ENCODE measurements around the gene PEX13. TPM values are rescaled to one million over a fixed set of nuclear protein-coding genes. Genes with fewer than 3 reads are reported as not detected.

PEX13 gene
- total RNA-seq, 4 donors from 2014 or later, result 13.6 to 30.1 (median 23.2) TPM

- DNase-seq (ENCODE audit: low spot score) (no peak), ATAC-seq (ENCODE audit: low FRiP score) (no peak)
- no peak for TF ChIP-seq CTCF (IDR thresholded peaks at IDR 0.05)
Measured at GRCh38 chr2:61042807-61043206, 25.3 kb downstream of the PEX13 start.

- DNase-seq (ENCODE audit: low spot score) (no peak), ATAC-seq (ENCODE audit: low FRiP score) (peak; percentile 41)
Measured at GRCh38 chr2:61044636-61045035, 27.1 kb downstream of the PEX13 start.

DNA sequence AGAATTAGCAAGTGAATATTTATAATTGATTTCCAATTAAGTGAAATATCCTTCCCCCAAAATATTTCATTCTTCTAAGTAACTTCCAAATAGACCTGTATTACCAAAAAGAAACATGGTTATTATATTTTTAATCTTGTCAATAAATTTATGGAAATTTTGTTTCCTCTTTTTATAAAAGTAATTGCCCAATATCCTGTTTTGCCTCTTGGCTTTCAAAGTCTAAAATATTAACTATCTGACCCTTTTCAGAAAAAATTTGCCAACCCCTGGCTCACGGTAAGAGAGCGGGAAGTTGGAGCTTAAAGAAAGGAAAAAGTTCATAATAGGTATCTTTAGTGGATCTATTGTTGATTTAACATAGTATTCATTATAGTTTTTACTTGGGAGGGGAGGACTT lies 27.7 kb downstream of the PEX13 start:
- DNase-seq (ENCODE audit: low spot score) (no peak), ATAC-seq (ENCODE audit: low FRiP score) (no peak)
- TF ChIP-seq CTCF (IDR thresholded peaks at IDR 0.05), result no peak

More at GRCh38 chr2:61044636-61045035, 27.1 kb downstream of the PEX13 start:
- TF ChIP-seq CTCF (IDR thresholded peaks at IDR 0.05), result no peak

GRCh38 chr2:61045999-61046398 lies 28.5 kb downstream of the PEX13 start:
- no peak for DNase-seq (ENCODE audit: low spot score)
- peak; percentile 23 for ATAC-seq (ENCODE audit: low FRiP score)
- no peak for TF ChIP-seq CTCF (IDR thresholded peaks at IDR 0.05)

- no peak for TF ChIP-seq CTCF (IDR thresholded peaks at IDR 0.05)
- ATAC-seq (ENCODE audit: low FRiP score) (no peak), DNase-seq (ENCODE audit: low spot score) (no peak)
Measured at GRCh38 chr2:61055557-61055956, 38.0 kb downstream of the PEX13 start.

DNA sequence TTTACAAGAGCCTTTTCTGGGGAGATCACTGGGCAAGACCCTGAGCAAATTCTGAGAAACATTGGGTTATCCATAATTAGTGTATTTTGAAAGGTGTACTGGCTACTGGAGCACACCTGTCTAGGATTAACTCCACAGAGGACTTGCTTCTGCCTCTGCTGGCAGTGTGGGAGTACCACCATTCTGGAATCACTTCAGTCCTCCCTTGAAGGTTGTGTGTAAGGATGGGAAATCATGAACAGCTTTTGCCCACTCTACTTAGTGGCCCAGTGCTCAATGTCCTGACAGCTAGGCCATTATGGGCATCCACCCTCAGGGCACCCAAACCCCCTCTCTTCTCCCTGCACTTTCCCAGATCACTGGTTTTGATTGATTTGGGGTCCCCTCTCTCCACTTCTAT lies 40.0 kb downstream of the PEX13 start:
- DNase-seq (ENCODE audit: low spot score) (no peak), ATAC-seq (ENCODE audit: low FRiP score) (no peak)
- no peak for TF ChIP-seq CTCF (IDR thresholded peaks at IDR 0.05)

- DNase-seq (ENCODE audit: low spot score) (no peak), ATAC-seq (ENCODE audit: low FRiP score) (no peak)
- no peak for TF ChIP-seq CTCF (IDR thresholded peaks at IDR 0.05)
Measured at GRCh38 chr2:61059382-61059781, 41.9 kb downstream of the PEX13 start.
